ENCODE results near the gene KRT14.

Gene KRT14

GRCh38 chr17:41595585-41595984, 8.9 kb upstream of the KRT14 start:
- no peak overlapping the region for H3K4me3 ChIP-seq (ENCODE audit: low read depth, low read length)
- TF ChIP-seq CTCF (IDR thresholded peaks at IDR 0.05; ENCODE audit: borderline replicate concordance, insufficient read depth, low read depth, low read length): no peak

GRCh38 chr17:41594363-41594915, 7.7 kb upstream of the KRT14 start:
- no peak for TF ChIP-seq CTCF (IDR thresholded peaks at IDR 0.05; ENCODE audit: borderline replicate concordance, insufficient read depth, low read depth, low read length)
- H3K4me3 ChIP-seq (ENCODE audit: low read depth, low read length): no peak overlapping the region

GRCh38 chr17:41593306-41593981, 6.7 kb upstream of the KRT14 start:
- H3K4me3 ChIP-seq (ENCODE audit: low read depth, low read length): no peak overlapping the region
- TF ChIP-seq CTCF (IDR thresholded peaks at IDR 0.05; ENCODE audit: borderline replicate concordance, insufficient read depth, low read depth, low read length): no peak

- TF ChIP-seq CTCF (IDR thresholded peaks at IDR 0.05; ENCODE audit: borderline replicate concordance, insufficient read depth, low read depth, low read length): no peak
These were observed 6.1 kb upstream of the KRT14 start for GRCh38 chr17:41592601-41593305.

GRCh38 chr17:41589301-41589700, 2.6 kb upstream of the KRT14 start:
- TF ChIP-seq CTCF (IDR thresholded peaks at IDR 0.05; ENCODE audit: borderline replicate concordance, insufficient read depth, low read depth, low read length): no peak
- H3K4me3 ChIP-seq (ENCODE audit: low read depth, low read length): no peak overlapping the region

More at GRCh38 chr17:41592601-41593305, 6.1 kb upstream of the KRT14 start:
- no peak overlapping the region for H3K4me3 ChIP-seq (ENCODE audit: low read depth, low read length)

GRCh38 chr17:41588126-41588810, 1.6 kb upstream of the KRT14 start:
- TF ChIP-seq CTCF (IDR thresholded peaks at IDR 0.05; ENCODE audit: borderline replicate concordance, insufficient read depth, low read depth, low read length): no peak

More at GRCh38 chr17:41588126-41588810, 1.6 kb upstream of the KRT14 start:
- no peak overlapping the region for H3K4me3 ChIP-seq (ENCODE audit: low read depth, low read length)

Data from GM12875 (cell line).